ENCODE data around the gene GVQW3. TPM values are rescaled to one million over a fixed set of nuclear protein-coding genes. Genes with fewer than 3 reads are reported as not detected.
A peak's percentile ranks its signal among the peaks of the same experiment; 100 is the strongest.

The GVQW3 gene
- total and polyA plus RNA-seq, 2 of the 13 experiments (the other 11 are each of a cell fraction or from before 2014, with no cell fraction given) = 5.0 to 5.6 TPM

DNA sequence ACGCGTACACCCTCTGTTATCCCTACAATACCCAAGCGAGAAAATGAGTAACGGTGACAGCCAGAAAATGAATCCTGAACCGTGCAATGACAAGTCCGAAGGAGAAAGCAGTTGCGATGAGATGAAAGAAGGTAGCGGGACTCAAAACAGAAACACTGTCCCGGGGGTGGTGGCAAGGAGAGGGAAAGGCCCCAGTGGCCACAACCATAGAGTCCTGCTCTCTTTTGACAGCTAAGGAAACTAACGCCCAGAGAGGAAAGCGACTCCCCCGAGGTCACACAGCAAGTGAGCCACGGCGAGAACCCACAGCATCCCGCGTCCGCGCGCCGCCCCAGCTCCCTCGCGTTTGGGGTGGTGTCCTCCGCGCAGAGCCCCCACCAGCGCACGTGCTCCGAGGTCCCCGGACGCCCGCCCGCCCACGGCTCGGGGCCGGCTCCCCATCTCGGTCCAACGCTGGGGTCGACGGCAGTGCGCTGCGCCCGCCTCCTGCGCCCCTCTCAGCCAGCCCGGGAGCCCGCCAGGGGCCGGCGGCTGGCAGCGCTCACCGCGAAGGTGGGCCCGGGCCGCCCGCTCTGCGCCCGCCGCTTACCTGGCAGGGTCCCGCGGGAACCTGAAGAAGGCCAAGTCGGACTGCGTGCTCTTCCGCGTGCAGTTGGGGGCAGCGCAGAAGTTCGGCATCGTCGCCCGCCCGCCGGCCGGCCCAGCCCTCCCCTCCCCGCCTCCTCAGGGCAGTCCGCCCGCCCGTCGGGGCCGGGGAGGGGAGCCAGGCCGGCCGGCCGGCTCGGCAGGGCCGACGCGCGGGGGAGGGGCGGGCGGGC is 755 bp upstream of the GVQW3 start (continued):
- peak; percentile 49; the same call in 1 of the 2 replicates for TF ChIP-seq ZNF816 (CRISPR knock-in tag; IDR thresholded peaks at IDR 0.05; ENCODE audit: borderline replicate concordance)
- TF ChIP-seq ZSCAN22 (CRISPR knock-in tag; IDR thresholded peaks at IDR 0.05) = no peak
- TF ChIP-seq ZNF547 (CRISPR knock-in tag; IDR thresholded peaks at IDR 0.05) = no peak
- peak; percentile 64 for TF ChIP-seq ZFX (CRISPR knock-in tag; IDR thresholded peaks at IDR 0.05; ENCODE audit: low read depth)
- TF ChIP-seq, protein P1, sequence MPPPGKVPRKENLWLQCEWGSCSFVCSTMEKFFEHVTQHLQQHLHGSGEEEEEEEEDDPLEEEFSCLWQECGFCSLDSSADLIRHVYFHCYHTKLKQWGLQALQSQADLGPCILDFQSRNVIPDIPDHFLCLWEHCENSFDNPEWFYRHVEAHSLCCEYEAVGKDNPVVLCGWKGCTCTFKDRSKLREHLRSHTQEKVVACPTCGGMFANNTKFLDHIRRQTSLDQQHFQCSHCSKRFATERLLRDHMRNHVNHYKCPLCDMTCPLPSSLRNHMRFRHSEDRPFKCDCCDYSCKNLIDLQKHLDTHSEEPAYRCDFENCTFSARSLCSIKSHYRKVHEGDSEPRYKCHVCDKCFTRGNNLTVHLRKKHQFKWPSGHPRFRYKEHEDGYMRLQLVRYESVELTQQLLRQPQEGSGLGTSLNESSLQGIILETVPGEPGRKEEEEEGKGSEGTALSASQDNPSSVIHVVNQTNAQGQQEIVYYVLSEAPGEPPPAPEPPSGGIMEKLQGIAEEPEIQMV (CRISPR knock-in tag; IDR thresholded peaks at IDR 0.05; ENCODE audit: low read depth) = peak; percentile 40; the same call in 1 of the 2 replicates
- TF ChIP-seq, protein P2, sequence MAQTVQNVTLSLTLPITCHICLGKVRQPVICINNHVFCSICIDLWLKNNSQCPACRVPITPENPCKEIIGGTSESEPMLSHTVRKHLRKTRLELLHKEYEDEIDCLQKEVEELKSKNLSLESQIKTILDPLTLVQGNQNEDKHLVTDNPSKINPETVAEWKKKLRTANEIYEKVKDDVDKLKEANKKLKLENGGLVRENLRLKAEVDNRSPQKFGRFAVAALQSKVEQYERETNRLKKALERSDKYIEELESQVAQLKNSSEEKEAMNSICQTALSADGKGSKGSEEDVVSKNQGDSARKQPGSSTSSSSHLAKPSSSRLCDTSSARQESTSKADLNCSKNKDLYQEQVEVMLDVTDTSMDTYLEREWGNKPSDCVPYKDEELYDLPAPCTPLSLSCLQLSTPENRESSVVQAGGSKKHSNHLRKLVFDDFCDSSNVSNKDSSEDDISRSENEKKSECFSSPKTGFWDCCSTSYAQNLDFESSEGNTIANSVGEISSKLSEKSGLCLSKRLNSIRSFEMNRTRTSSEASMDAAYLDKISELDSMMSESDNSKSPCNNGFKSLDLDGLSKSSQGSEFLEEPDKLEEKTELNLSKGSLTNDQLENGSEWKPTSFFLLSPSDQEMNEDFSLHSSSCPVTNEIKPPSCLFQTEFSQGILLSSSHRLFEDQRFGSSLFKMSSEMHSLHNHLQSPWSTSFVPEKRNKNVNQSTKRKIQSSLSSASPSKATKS (CRISPR knock-in tag; IDR thresholded peaks at IDR 0.05) = no peak
- TF ChIP-seq ZNF556 (CRISPR knock-in tag; IDR thresholded peaks at IDR 0.05; ENCODE audit: borderline replicate concordance) = 0 out of 2 replicates have a peak, but pooled peaks have one; percentile 19
- TF ChIP-seq, protein P3, sequence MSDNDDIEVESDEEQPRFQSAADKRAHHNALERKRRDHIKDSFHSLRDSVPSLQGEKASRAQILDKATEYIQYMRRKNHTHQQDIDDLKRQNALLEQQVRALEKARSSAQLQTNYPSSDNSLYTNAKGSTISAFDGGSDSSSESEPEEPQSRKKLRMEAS (IDR thresholded peaks at IDR 0.05) = peak; percentile 17
- no peak for TF ChIP-seq BORCS8-MEF2B (CRISPR knock-in tag; IDR thresholded peaks at IDR 0.05)
- no peak; the same call in 1 of the 2 replicates for TF ChIP-seq HES4 (CRISPR knock-in tag; IDR thresholded peaks at IDR 0.05; ENCODE audit: borderline replicate concordance)
- peak; percentile 12 for TF ChIP-seq AGO2 (optimal IDR thresholded peaks at IDR 0.05; ENCODE audit: low read depth, low read length)
- no peak for TF ChIP-seq MBD4 (IDR thresholded peaks at IDR 0.05; ENCODE audit: borderline replicate concordance, low read length)
- TF ChIP-seq MTF1 (CRISPR knock-in tag; IDR thresholded peaks at IDR 0.05) = no peak
- TF ChIP-seq SMYD3 (CRISPR knock-in tag; IDR thresholded peaks at IDR 0.05) = no peak
- TF ChIP-seq, protein P4, sequence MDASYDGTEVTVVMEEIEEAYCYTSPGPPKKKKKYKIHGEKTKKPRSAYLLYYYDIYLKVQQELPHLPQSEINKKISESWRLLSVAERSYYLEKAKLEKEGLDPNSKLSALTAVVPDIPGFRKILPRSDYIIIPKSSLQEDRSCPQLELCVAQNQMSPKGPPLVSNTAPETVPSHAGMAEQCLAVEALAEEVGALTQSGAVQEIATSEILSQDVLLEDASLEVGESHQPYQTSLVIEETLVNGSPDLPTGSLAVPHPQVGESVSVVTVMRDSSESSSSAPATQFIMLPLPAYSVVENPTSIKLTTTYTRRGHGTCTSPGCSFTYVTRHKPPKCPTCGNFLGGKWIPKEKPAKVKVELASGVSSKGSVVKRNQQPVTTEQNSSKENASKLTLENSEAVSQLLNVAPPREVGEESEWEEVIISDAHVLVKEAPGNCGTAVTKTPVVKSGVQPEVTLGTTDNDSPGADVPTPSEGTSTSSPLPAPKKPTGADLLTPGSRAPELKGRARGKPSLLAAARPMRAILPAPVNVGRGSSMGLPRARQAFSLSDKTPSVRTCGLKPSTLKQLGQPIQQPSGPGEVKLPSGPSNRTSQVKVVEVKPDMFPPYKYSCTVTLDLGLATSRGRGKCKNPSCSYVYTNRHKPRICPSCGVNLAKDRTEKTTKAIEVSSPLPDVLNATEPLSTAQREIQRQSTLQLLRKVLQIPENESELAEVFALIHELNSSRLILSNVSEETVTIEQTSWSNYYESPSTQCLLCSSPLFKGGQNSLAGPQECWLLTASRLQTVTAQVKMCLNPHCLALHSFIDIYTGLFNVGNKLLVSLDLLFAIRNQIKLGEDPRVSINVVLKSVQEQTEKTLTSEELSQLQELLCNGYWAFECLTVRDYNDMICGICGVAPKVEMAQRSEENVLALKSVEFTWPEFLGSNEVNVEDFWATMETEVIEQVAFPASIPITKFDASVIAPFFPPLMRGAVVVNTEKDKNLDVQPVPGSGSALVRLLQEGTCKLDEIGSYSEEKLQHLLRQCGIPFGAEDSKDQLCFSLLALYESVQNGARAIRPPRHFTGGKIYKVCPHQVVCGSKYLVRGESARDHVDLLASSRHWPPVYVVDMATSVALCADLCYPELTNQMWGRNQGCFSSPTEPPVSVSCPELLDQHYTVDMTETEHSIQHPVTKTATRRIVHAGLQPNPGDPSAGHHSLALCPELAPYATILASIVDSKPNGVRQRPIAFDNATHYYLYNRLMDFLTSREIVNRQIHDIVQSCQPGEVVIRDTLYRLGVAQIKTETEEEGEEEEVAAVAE (CRISPR knock-in tag; IDR thresholded peaks at IDR 0.05; ENCODE audit: borderline replicate concordance) = no peak
- peak; percentile 52; the same call in 1 of the 2 replicates for TF ChIP-seq ZNF782 (CRISPR knock-in tag; IDR thresholded peaks at IDR 0.05; ENCODE audit: borderline replicate concordance)
- no peak for TF ChIP-seq NCOA1 (CRISPR knock-in tag; IDR thresholded peaks at IDR 0.05)
- peak; percentile 31; the same call in 1 of the 2 replicates for TF ChIP-seq MYC (CRISPR knock-in tag; IDR thresholded peaks at IDR 0.05; ENCODE audit: borderline replicate concordance)
- no peak for TF ChIP-seq RAD21 (CRISPR knock-in tag; IDR thresholded peaks at IDR 0.05)
